K562 (cell line): ENCODE data around the gene INMT. TPM values are rescaled to one million over a fixed set of nuclear protein-coding genes. Genes with fewer than 3 reads are reported as not detected.

ENCODE experiments used
- BCLAF1 ChIP-seq, 2 experiments: fragments of 450-650 bp in 1 of 2; IDR thresholded peaks; 2 replicates each; pipeline ENCODE4 v1.6.1; 2011 to 2017; ENCODE audit warnings: low read depth in 2 of 2, antibody characterized with exemption in 1 of 2, borderline replicate concordance in 1 of 2, low read length in 1 of 2, mild to moderate bottlenecking in 1 of 2, mixed read lengths in 1 of 2; ENCODE audit not compliant: control insufficient read depth in 1 of 2
- CBFA2T2 ChIP-seq: fragments of 450-650 bp; conservative IDR thresholded peaks from 2 replicates; pipeline ENCODE4 v1.6.1; 2017; ENCODE audit warnings: mild to moderate bottlenecking
- ESRRA ChIP-seq: fragments of 450-650 bp; IDR thresholded peaks from 2 replicates; pipeline ENCODE4 v1.6.1; 2014; ENCODE audit warnings: low read depth, mild to moderate bottlenecking, moderate library complexity, borderline replicate concordance
- HLTF ChIP-seq: fragments of 450-650 bp; IDR thresholded peaks from 2 replicates; pipeline ENCODE4 v1.6.1; 2016
- L3MBTL2 ChIP-seq: fragments of 450-650 bp; IDR thresholded peaks from 2 replicates; pipeline ENCODE4 v1.6.1; 2016; ENCODE audit warnings: mild to moderate bottlenecking, moderate library complexity
- NRF1 ChIP-seq, 2 experiments: fragments of 450-650 bp; IDR thresholded peaks in 1 of 2; conservative IDR thresholded peaks in 1 of 2; 2 replicates each; pipeline ENCODE4 v1.6.1; 2014; ENCODE audit warnings: mild to moderate bottlenecking in 2 of 2
- PHTF2 ChIP-seq: fragments of 250-450 bp; sonication (Bioruptor Pico); IDR thresholded peaks from 2 replicates; pipeline ENCODE4 v1.5.0; 2021; ENCODE audit warnings: mild to moderate bottlenecking
- POLR3A ChIP-seq: IDR thresholded peaks from 2 replicates; pipeline ENCODE4 v1.6.1; 2011; ENCODE audit warnings: borderline replicate concordance, mild to moderate bottlenecking, moderate library complexity; ENCODE audit not compliant: insufficient read length, insufficient read depth; ENCODE audit errors: extremely low read depth
- RBM34 ChIP-seq: fragments of 200-400 bp; formaldehyde crosslinking; IDR thresholded peaks from 2 replicates; pipeline ENCODE4 v1.6.1; 2018; ENCODE audit warnings: low read length, borderline replicate concordance; ENCODE audit not compliant: insufficient read depth
- REST ChIP-seq, 2 experiments: fragments of 450-650 bp; formaldehyde crosslinking in 1 of 2; IDR thresholded peaks; 2 replicates each; pipeline versions ENCODE4 v1.4.0 to v1.6.1; 2014 to 2020; ENCODE audit warnings: mild to moderate bottlenecking in 2 of 2, borderline replicate concordance in 1 of 2, low read depth in 1 of 2
- SMAD1 ChIP-seq: fragments of 150-350 bp; IDR thresholded peaks from 2 replicates; pipeline ENCODE4 v1.6.1; 2014; ENCODE audit warnings: low read length, low read depth; ENCODE audit not compliant: partially characterized antibody
- SRSF9 ChIP-seq: fragments of 200-400 bp; formaldehyde crosslinking; IDR thresholded peaks from 2 replicates; pipeline ENCODE4 v1.6.1; 2017; ENCODE audit warnings: low read depth, low read length, borderline replicate concordance
- ZNF133 ChIP-seq: fragments of 250-450 bp; sonication (Bioruptor Pico); IDR thresholded peaks from 2 replicates; pipeline ENCODE4 v1.4.0; 2020; ENCODE audit warnings: mild to moderate bottlenecking
- polyA plus RNA-seq, 8 experiments: library from polyadenylated mRNA; depleted of rRNA in 4 of 8; stranded (reverse) in 5 of 8; unstranded in 3 of 8; fragments of >200 nt; fragmentation: Nextera tagmentation in 2 of 8; fragmentation: Illumina TruSeq in 1 of 8; extraction: Ambion mirVana in 2 of 8; extraction: Trizol in 1 of 8; gene quantifications; 2 replicates each; pipeline versions ENCODE4 v1.2.1 to v1.2.3, GENCODE V29; 2011 to 2014; ENCODE audit warnings: inconsistent platforms in 1 of 8, missing spikeins in 1 of 8
- total RNA-seq, 7 experiments: library from RNA; depleted of rRNA in 6 of 7; stranded (reverse); fragments of >200 nt in 6 of 7; fragmentation: Illumina TruSeq in 2 of 7; extraction: Trizol in 2 of 7; gene quantifications; 2 replicates each; pipeline versions ENCODE4 v1.2.1 to v1.2.3, GENCODE V29; 2011 to 2021; ENCODE audit warnings: low replicate concordance in 1 of 7
- TF ChIP-seq, protein P1 (sequence below): fragments of 450-650 bp; formaldehyde crosslinking; IDR thresholded peaks from 2 replicates; pipeline ENCODE4 v1.4.0; 2020; ENCODE audit warnings: mild to moderate bottlenecking, moderate library complexity

Gene INMT
- total and polyA plus RNA-seq, 9 of the 15 experiments (the other 6 are each of a cell fraction or from before 2014, with no cell fraction given), result 0.04 to 0.27 TPM; not detected in 7

- no peak for TF ChIP-seq BCLAF1 (IDR thresholded peaks at IDR 0.05; ENCODE audit: borderline replicate concordance in 1 of 2, control insufficient read depth in 1 of 2, low read depth in 2 of 2, low read length in 1 of 2)
- TF ChIP-seq PHTF2, result no peak
- TF ChIP-seq POLR3A, result no peak
- no peak for TF ChIP-seq RBM34
- no peak for TF ChIP-seq L3MBTL2
- TF ChIP-seq, protein P1, sequence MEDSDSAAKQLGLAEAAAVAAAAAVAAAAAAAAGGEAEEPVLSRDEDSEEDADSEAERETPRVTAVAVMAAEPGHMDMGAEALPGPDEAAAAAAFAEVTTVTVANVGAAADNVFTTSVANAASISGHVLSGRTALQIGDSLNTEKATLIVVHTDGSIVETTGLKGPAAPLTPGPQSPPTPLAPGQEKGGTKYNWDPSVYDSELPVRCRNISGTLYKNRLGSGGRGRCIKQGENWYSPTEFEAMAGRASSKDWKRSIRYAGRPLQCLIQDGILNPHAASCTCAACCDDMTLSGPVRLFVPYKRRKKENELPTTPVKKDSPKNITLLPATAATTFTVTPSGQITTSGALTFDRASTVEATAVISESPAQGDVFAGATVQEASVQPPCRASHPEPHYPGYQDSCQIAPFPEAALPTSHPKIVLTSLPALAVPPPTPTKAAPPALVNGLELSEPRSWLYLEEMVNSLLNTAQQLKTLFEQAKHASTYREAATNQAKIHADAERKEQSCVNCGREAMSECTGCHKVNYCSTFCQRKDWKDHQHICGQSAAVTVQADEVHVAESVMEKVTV (CRISPR knock-in tag), result peak; percentile 70
- TF ChIP-seq CBFA2T2, result no peak
- TF ChIP-seq ZNF133 (CRISPR knock-in tag), result no peak
- TF ChIP-seq SMAD1, result no peak
- no peak for TF ChIP-seq NRF1 (conservative IDR thresholded peaks at IDR 0.05 in 1 of 2, IDR thresholded peaks at IDR 0.05 in 1 of 2)
- TF ChIP-seq ESRRA, result no peak
- peak; percentile 87 for TF ChIP-seq REST (IDR thresholded peaks at IDR 0.05; ENCODE audit: borderline replicate concordance)
- TF ChIP-seq REST (CRISPR knock-in tag; IDR thresholded peaks at IDR 0.05; ENCODE audit: low read depth), result 0 out of 2 replicates have a peak, but pooled peaks have one; percentile 27
- no peak for TF ChIP-seq HLTF
- TF ChIP-seq SRSF9, result no peak
Observed at GRCh38 chr7:30740417-30741181, 11.3 kb upstream of the INMT start (continued).
